GM20000 (cell line): ENCODE data around the gene RPL37.

Experiments
- DNase-seq: peaks from one replicate; pipeline ENCODE4 v3.0.0; 2012; ENCODE audit warnings: low spot score
- TF ChIP-seq, protein P1 (sequence below): IDR thresholded peaks from 2 replicates; pipeline ENCODE4 v1.5.1; 2012; ENCODE audit warnings: mild to moderate bottlenecking, control low read depth; ENCODE audit errors: extremely low read depth, missing control alignments

The RPL37 gene

DNA sequence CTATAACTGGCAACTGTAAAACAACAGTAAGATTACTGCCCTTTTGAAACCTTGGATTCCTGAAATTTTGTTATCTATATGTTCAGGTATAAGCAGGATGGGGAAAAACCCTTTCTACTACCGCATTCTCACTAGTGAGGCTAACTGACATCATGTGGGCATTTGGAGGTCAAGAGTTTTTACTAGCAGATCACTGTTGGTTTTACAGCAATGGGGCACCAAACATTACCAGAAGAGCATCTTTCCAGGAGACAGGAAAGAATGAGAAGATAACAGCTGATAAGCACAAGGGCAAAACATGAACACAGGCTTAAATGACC, 58.4 kb downstream of the RPL37 start:
- TF ChIP-seq, protein P1, sequence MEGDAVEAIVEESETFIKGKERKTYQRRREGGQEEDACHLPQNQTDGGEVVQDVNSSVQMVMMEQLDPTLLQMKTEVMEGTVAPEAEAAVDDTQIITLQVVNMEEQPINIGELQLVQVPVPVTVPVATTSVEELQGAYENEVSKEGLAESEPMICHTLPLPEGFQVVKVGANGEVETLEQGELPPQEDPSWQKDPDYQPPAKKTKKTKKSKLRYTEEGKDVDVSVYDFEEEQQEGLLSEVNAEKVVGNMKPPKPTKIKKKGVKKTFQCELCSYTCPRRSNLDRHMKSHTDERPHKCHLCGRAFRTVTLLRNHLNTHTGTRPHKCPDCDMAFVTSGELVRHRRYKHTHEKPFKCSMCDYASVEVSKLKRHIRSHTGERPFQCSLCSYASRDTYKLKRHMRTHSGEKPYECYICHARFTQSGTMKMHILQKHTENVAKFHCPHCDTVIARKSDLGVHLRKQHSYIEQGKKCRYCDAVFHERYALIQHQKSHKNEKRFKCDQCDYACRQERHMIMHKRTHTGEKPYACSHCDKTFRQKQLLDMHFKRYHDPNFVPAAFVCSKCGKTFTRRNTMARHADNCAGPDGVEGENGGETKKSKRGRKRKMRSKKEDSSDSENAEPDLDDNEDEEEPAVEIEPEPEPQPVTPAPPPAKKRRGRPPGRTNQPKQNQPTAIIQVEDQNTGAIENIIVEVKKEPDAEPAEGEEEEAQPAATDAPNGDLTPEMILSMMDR, result no peak
- DNase-seq, result no peak

DNA sequence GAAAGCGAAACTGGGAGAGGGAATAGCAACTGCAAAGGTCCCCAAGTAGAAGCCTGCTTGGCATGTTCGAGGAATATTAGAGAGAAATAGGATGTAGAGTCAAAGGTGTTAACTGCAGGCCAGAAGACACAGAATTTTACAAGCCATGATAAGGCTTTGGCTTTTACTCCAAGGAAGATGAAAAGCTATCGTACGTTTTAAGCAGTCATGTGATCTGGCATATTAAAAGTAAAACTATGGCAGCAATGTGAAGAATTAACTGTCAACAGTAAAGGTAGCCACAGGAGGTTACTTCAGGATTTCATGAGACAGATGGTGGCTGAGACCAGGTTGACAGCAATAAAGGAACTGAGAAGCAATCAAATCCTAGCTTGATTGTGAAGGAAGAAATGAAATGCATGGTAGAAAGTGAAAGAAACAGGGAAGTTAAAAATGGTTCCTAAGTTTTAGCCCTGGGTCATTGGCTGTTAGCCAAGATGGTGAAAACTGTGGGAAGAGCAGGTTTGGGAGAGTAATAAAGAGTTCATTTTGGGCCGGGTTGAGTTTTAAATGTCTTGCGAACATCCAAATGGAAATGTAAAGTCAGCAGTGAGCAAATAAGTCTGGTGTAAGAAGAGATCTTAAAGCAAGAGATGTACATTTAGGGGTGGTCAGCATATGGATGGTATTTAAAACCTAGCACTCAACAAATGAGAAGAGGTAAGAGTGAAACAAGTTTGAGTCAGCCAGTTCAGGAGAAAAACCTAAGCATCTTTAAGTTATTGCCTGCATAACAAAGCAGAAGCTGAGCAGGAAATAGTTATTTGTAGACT, 59.0 kb downstream of the RPL37 start:
- no peak for DNase-seq
- TF ChIP-seq, protein P1, result no peak
